Lower lobe of right lung (tissue), 2 donors: ENCODE results near the gene SMG7. TPM values are rescaled to one million over a fixed set of nuclear protein-coding genes. Genes with fewer than 3 reads are reported as not detected.

Experiments
- ATAC-seq, 2 donors: fragments of 200-7000 bp; cut with Tn5 transposase; one replicate each; pipeline ENCODE4 v1.9.1; 2020 to 2022; ENCODE audit warnings: mild to moderate bottlenecking in 2 of 2, moderate library complexity in 2 of 2
- DNase-seq: peaks from one replicate; pipeline ENCODE4 v3.0.0-alpha.2; 2020
- H3K27ac ChIP-seq: fragments of 200-600 bp; one replicate; pipeline ENCODE4 v1.8.0; 2022
- H3K27me3 ChIP-seq: fragments of 200-600 bp; one replicate; pipeline ENCODE4 v1.8.0; 2022; ENCODE audit warnings: low read depth
- H3K36me3 ChIP-seq: fragments of 200-600 bp; one replicate; pipeline ENCODE4 v1.8.0; 2022; ENCODE audit warnings: mild to moderate bottlenecking
- H3K4me1 ChIP-seq: fragments of 200-600 bp; one replicate; pipeline ENCODE4 v1.8.0; 2022
- H3K4me3 ChIP-seq: fragments of 200-600 bp; one replicate; pipeline ENCODE4 v1.8.0; 2022; ENCODE audit warnings: mild to moderate bottlenecking
- H3K9me3 ChIP-seq: fragments of 200-600 bp; one replicate; pipeline ENCODE4 v1.8.0; 2022
- intact Hi-C: fragments of 100-400 bp; cut with DNase I; formaldehyde crosslinking; loops from one replicate; pipeline ENCODE4 v1.11.0; 2022
- total RNA-seq: library from RNA; stranded (reverse); fragmentation: NEBNext Ultra II Directional; extraction: Animal tissue kit (Norgen Biotek cat#: 25700); gene quantifications from one replicate; pipeline ENCODE4 v1.2.1, GENCODE V29; 2021
- TF ChIP-seq, protein P1 (sequence below): fragments of 200-600 bp; IDR thresholded peaks from one replicate; pipeline ENCODE4 v1.8.0; 2022; ENCODE audit warnings: antibody characterized with exemption, mild to moderate bottlenecking
- donor health status: DM: no; HTN: yes; CAD: no; lungs with severe emphysema.

The SMG7 gene
- total RNA-seq, 1 donor from 2014 or later: 58.9 TPM

DNA sequence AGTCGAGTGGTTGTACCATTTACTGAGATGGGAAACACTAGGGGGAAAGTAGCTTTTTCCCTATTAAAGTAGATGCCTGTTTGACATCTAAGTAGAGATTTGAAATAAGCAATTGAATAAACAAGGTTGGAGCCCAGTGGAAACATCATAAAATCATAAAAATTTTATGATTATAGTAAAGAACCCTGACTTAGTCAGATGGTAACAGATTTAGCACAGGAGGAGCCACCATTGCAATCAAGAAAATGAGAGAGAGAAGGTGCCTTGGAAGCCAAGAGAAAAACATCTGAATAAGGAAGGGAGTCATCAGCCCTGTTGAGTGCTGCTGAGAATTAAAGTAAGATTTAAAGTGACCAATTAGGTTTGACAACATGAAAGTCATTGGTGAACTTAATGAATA lies 49.8 kb downstream of the SMG7 start:
- no peaks in the 10 kb centered on the region for H3K9me3 ChIP-seq
- H3K4me1 ChIP-seq: no peaks in the 10 kb centered on the region
- no peak overlapping the region for H3K4me3 ChIP-seq
- H3K36me3 ChIP-seq: peaks cover 71% of the 10 kb centered on the region
- ATAC-seq: no peak
- no peak overlapping the region for H3K27ac ChIP-seq
- TF ChIP-seq, protein P1, sequence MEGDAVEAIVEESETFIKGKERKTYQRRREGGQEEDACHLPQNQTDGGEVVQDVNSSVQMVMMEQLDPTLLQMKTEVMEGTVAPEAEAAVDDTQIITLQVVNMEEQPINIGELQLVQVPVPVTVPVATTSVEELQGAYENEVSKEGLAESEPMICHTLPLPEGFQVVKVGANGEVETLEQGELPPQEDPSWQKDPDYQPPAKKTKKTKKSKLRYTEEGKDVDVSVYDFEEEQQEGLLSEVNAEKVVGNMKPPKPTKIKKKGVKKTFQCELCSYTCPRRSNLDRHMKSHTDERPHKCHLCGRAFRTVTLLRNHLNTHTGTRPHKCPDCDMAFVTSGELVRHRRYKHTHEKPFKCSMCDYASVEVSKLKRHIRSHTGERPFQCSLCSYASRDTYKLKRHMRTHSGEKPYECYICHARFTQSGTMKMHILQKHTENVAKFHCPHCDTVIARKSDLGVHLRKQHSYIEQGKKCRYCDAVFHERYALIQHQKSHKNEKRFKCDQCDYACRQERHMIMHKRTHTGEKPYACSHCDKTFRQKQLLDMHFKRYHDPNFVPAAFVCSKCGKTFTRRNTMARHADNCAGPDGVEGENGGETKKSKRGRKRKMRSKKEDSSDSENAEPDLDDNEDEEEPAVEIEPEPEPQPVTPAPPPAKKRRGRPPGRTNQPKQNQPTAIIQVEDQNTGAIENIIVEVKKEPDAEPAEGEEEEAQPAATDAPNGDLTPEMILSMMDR: no peak
- intact Hi-C loops: no loop called here
- no peak for DNase-seq
- H3K27me3 ChIP-seq: no peaks in the 10 kb centered on the region

DNA sequence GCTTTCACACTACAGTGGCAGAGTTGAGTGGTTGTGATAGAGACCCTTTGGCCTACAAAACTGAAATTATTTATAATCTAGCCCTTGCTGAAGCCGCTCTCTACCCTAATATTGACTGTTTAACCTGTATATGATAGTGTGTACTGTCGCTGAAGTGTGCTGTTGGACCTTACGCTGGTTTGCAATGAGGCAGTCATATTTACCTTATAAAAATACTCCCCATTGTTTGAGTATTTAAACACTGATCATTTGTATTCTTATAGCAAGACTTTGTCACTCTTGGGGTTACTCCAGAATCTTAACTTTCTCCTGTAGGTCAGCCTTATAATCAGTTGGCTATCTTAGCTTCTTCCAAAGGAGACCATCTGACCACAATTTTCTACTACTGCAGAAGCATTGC lies 56.3 kb downstream of the SMG7 start:
- no peaks in the 10 kb centered on the region for H3K4me1 ChIP-seq
- peaks cover 72% of the 10 kb centered on the region for H3K36me3 ChIP-seq
- H3K9me3 ChIP-seq: no peaks in the 10 kb centered on the region
- H3K27me3 ChIP-seq: no peaks in the 10 kb centered on the region
- no peak for DNase-seq
- no peak overlapping the region for H3K27ac ChIP-seq
- H3K4me3 ChIP-seq: no peak overlapping the region
- TF ChIP-seq, protein P1: no peak
- intact Hi-C loops: no loop called here
- ATAC-seq: no peak

DNA sequence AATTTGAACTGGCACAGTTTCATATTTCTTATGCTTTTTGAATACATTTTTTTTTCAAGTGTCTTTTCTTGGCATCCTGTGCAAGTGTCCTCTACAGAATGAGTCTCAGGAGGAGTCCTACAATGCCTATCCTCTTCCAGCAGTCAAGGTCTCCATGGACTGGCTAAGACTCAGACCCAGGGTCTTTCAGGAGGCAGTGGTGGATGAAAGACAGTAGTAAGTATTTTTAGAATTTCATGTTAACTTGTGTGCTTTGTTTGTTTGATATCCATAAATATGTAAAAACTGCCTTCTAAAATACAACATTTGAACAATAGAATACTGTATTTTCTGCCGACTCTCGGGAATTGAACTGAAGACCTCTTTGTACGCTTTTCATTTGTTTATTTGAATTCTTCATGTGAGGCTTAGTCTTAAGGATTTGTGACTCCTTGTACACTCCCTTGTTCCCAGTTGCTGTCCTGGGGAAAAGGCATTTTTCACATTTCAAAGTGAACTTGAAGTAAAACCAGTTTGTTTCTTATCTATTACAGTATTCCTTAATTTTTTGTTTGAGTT lies 61.4 kb downstream of the SMG7 start:
- Histone ChIP-seq H3K36me3 (peaks cover 86% of the 10 kb centered on the region), H3K4me1 (no peaks in the 10 kb centered on the region), H3K9me3 (no peaks in the 10 kb centered on the region), H3K27me3 (no peaks in the 10 kb centered on the region), H3K27ac (no peak overlapping the region), H3K4me3 (no peak overlapping the region)
- DNase-seq (no peak), ATAC-seq (no peak)
- intact Hi-C loops: no loop called here
- TF ChIP-seq, protein P1: no peak

DNA sequence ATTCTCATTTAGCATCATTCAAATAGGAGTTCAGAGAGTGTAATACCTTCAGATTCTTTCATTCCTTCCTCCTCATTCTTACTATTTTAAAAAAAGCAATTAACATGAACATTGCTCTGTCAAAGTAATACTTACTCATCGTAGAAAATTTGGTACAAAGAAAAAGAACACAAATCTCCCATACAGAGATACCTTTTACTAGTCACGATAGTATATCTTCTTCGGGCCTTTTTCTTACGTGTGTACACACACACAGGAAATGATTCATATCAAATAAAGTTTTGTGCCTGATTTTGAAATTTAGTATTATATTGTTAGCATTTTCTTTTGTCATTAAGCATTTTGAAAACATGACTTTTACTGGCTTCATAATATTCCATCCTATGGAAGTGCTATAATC lies 65.1 kb downstream of the SMG7 start:
- Histone ChIP-seq H3K4me1 (no peaks in the 10 kb centered on the region), H3K36me3 (peaks cover 98% of the 10 kb centered on the region), H3K9me3 (no peaks in the 10 kb centered on the region), H3K27me3 (no peaks in the 10 kb centered on the region), H3K27ac (no peak overlapping the region), H3K4me3 (no peak overlapping the region)
- intact Hi-C loops: no loop called here
- DNase-seq (no peak), ATAC-seq (no peak)
- TF ChIP-seq, protein P1: no peak

DNA sequence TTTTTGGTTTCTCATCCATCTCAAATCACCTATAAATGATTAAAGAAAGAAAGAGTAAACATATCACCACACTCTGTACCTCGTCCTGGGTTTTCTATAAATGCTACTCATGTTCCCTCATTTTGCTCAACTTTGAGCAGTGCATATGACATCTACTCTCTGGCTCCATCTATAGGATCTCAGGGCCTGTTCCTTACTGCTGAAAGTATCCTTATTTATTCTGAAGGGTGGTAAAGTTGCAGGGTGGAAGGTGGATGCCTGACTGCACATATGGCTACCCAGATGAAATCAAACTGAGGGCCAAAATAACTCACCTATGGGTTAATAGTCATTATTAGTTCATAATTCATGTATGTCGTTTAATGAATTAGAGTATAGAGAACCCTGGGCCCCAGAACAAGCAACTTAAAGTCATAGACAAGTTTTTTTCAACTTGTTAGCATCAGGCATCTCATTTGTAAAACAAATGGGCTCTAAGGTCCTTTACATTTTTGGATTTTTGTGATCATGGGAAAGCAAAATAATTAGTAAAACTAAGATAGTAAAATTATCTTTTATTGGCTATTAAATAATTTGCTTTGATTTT lies 71.4 kb downstream of the SMG7 start:
- DNase-seq: no peak
- H3K27me3 ChIP-seq: no peaks in the 10 kb centered on the region
- peaks cover 86% of the 10 kb centered on the region for H3K36me3 ChIP-seq
- TF ChIP-seq, protein P1: peak; percentile 52
- no peak overlapping the region for H3K4me3 ChIP-seq
- no peak overlapping the region for H3K27ac ChIP-seq
- no peaks in the 10 kb centered on the region for H3K9me3 ChIP-seq
- intact Hi-C loops: no loop called here
- ATAC-seq: peak; percentile 69 to 85
- H3K4me1 ChIP-seq: peaks cover 7% of the 10 kb centered on the region
